ENCODE measurements around the gene AKT3. TPM values are rescaled to one million over a fixed set of nuclear protein-coding genes. Genes with fewer than 3 reads are reported as not detected.

Gene AKT3
- total RNA-seq, 4 donors from 2014 or later = 3.8 to 31.7 (median 8.6) TPM

DNA sequence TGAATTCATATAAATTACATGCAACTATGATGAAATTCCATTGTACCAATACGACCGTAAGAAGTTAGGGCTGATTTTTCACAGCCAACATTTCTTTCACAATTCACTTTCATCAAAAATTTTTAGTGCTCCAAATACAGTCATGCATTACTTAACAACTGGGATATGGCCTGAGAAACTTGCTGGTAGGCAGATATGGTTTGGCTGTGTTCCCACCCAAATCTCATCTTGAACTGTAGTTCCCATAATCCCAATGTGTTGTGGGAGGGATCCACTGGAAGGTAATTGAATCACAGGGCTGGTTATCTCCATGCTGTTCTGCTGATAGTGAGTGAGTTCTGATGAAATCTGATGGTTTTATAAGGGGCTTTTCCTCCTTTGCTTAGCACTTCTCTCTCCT is 244.4 kb downstream of the AKT3 start:
- Histone ChIP-seq H3K27ac (no peak overlapping the region), H3K9me3 (peaks cover 7% of the 10 kb centered on the region), H3K27me3 (no peaks in the 10 kb centered on the region), H3K4me1 (no peaks in the 10 kb centered on the region), H3K4me3 (no peak overlapping the region), H3K36me3 (no peaks in the 10 kb centered on the region)
- TF ChIP-seq POLR2A (IDR thresholded peaks at IDR 0.05) = no peak
- no peak for DNase-seq (ENCODE audit: low spot score in 2 of 2)
- WGBS = 90% methylated on average over 2 of the region's 2 CpGs

DNA sequence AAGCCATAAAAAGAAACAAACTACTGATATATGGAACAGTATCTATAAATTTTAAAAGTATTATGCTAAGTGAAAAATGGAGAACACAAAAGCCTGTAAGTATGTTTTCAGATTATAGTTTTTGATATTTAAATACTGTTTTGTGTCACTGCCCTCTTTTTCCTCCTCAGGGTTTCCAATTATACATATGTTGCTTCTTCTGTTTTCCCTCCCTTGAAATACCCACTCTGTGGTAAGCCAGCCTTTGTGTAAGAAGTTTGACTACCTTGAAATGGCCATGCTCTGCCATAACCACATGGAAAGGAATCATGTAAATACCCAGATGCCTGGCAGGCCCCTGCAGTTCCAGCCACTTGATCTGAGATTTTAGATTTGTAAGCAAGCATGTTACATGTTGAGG is 248.3 kb downstream of the AKT3 start:
- Histone ChIP-seq H3K27me3 (no peaks in the 10 kb centered on the region), H3K36me3 (no peaks in the 10 kb centered on the region), H3K27ac (no peak overlapping the region), H3K9me3 (peaks cover 7% of the 10 kb centered on the region), H3K4me1 (no peaks in the 10 kb centered on the region), H3K4me3 (no peak overlapping the region)
- DNase-seq (ENCODE audit: low spot score in 2 of 2) = no peak
- TF ChIP-seq EP300 (IDR thresholded peaks at IDR 0.05) = no peak
- no peak for TF ChIP-seq POLR2AphosphoS5 (IDR thresholded peaks at IDR 0.05)
- no peak for TF ChIP-seq POLR2A (IDR thresholded peaks at IDR 0.05)
- TF ChIP-seq, protein P1, sequence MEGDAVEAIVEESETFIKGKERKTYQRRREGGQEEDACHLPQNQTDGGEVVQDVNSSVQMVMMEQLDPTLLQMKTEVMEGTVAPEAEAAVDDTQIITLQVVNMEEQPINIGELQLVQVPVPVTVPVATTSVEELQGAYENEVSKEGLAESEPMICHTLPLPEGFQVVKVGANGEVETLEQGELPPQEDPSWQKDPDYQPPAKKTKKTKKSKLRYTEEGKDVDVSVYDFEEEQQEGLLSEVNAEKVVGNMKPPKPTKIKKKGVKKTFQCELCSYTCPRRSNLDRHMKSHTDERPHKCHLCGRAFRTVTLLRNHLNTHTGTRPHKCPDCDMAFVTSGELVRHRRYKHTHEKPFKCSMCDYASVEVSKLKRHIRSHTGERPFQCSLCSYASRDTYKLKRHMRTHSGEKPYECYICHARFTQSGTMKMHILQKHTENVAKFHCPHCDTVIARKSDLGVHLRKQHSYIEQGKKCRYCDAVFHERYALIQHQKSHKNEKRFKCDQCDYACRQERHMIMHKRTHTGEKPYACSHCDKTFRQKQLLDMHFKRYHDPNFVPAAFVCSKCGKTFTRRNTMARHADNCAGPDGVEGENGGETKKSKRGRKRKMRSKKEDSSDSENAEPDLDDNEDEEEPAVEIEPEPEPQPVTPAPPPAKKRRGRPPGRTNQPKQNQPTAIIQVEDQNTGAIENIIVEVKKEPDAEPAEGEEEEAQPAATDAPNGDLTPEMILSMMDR (IDR thresholded peaks at IDR 0.05) = no peak

DNA sequence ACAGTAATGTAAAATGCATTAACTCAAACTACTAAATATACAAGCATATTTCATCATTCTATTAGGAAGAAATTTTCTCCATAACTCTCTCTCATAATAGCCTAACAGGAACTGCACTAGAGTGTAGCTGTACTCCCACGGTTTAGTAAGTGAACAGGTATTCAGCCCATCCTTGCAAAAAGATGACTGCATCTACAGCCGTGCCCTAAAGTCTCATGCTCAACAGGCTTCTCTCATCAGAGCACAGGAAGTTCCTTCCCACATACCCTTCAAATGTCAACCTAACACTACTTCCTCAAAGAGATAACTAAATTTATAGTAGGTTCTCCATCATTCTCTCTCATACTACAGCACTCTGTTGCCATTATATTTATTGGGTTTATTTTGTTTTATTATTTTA is 251.6 kb downstream of the AKT3 start:
- DNase-seq (ENCODE audit: low spot score in 2 of 2) = no peak
- no peak for TF ChIP-seq POLR2A (IDR thresholded peaks at IDR 0.05)
- TF ChIP-seq POLR2AphosphoS5 (IDR thresholded peaks at IDR 0.05) = no peak
- no peak for TF ChIP-seq EP300 (IDR thresholded peaks at IDR 0.05)
- TF ChIP-seq, protein P1 (IDR thresholded peaks at IDR 0.05) = no peak
- no peaks in the 10 kb centered on the region for H3K4me1 ChIP-seq
- H3K27me3 ChIP-seq = no peaks in the 10 kb centered on the region
- no peak overlapping the region for H3K4me3 ChIP-seq
- H3K27ac ChIP-seq = no peak overlapping the region
- H3K36me3 ChIP-seq = no peaks in the 10 kb centered on the region
- 53% methylated on average over 2 of the region's 2 CpGs for WGBS
- H3K9me3 ChIP-seq = peaks cover 7% of the 10 kb centered on the region

DNA sequence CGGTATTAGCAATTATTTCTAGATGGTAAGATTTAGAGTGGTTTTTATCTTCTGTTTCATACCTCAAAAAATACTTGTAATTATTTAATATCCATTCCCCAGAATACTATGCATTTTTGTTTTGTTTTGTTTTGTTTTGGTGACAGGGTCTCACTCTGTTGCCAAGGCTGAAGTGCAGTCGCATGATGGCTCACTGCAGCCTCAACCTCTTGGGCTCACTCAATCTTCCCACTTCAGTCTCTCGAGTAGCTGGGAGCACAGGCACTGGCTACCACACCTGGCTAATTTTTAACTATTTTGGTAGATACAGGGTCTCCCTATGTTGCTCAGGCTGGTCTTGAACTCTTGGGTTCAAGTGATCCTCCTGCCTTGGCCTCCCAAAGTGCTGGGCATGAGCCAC is 252.7 kb downstream of the AKT3 start:
- no peak for DNase-seq (ENCODE audit: low spot score in 2 of 2)
- H3K36me3 ChIP-seq = no peaks in the 10 kb centered on the region

DNA sequence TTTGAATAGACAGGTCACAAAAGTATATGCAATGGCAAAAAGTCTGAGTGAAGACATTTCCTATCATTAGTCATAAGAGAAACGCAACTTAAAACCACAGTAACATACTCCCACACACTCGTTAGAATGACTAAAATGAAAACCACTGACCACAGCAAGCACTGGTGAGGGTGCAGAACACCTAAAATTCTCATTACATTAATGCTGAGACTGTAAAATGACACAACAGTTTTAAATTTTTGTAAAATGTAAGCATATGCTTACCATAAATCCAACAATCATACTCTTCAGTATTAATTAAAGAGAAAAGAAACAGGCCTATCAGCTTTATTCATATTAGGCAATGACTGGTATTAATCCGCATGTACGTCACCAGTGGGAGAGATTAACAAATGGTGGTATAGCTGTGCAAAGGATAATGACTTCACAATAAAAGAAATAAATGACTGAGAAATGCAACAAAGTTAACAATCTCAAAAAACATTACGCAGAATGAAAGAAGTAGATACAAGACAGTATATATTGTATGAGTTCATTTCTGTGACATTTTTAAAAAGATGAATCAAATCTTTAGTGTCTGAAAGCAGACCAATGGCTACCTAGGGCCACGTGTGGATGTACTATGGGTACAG is 253.5 kb downstream of the AKT3 start:
- H3K36me3 ChIP-seq = no peaks in the 10 kb centered on the region
- no peaks in the 10 kb centered on the region for H3K27me3 ChIP-seq
- H3K4me1 ChIP-seq = no peaks in the 10 kb centered on the region
- DNase-seq (ENCODE audit: low spot score in 2 of 2) = no peak
- WGBS = 76% methylated on average over 6 of the region's 6 CpGs
- H3K27ac ChIP-seq = no peak overlapping the region
- H3K9me3 ChIP-seq = no peaks in the 10 kb centered on the region
- no peak overlapping the region for H3K4me3 ChIP-seq
- TF ChIP-seq EP300 (IDR thresholded peaks at IDR 0.05) (no peak), POLR2A (IDR thresholded peaks at IDR 0.05) (no peak), POLR2AphosphoS5 (IDR thresholded peaks at IDR 0.05) (no peak)
- TF ChIP-seq, protein P1 (IDR thresholded peaks at IDR 0.05) = no peak

More for the DNA sequence above, 252.7 kb downstream of the AKT3 start:
- Histone ChIP-seq H3K4me3 (no peak overlapping the region), H3K4me1 (no peaks in the 10 kb centered on the region), H3K27me3 (no peaks in the 10 kb centered on the region), H3K27ac (no peak overlapping the region), H3K9me3 (peaks cover 7% of the 10 kb centered on the region)
- TF ChIP-seq, protein P1 (IDR thresholded peaks at IDR 0.05) = no peak
- TF ChIP-seq EP300 (IDR thresholded peaks at IDR 0.05) (no peak), POLR2AphosphoS5 (IDR thresholded peaks at IDR 0.05) (no peak), POLR2A (IDR thresholded peaks at IDR 0.05) (no peak)
- 92% methylated on average over 3 of the region's 3 CpGs for WGBS

Data from suprapubic skin (tissue), 4 donors.